Measurements from ENCODE around the gene HCFC1.

GRCh38 chrX:153926552-153926857, 45.1 kb downstream of the HCFC1 start:
- no peak for TF ChIP-seq CTCF (IDR thresholded peaks at IDR 0.05; ENCODE audit: borderline replicate concordance, extremely low read depth, low read length, poor library complexity, severe bottlenecking)
- no peak for TF ChIP-seq EZH2 (IDR thresholded peaks at IDR 0.05; ENCODE audit: borderline replicate concordance, low read depth, low read length, severe bottlenecking)
